ENCODE data around the gene IGDCC3.
"Not testable (repeated sequence)": the region's sequence is repeated elsewhere in the genome, so short reads cannot be mapped to it uniquely, and the experiment has no call there.

Gene IGDCC3

GRCh38 chr15:65401611-65402240, 23.9 kb upstream of the IGDCC3 start:
- no peak overlapping the region for H3K27ac Mint-ChIP-seq (ENCODE audit: low read depth)
- DNase-seq (ENCODE audit: low spot score in 2 of 2) (no peak), ATAC-seq (replicated peaks; ENCODE audit: extremely low read depth, poor library complexity, severe bottlenecking) (no peak)
- H3K4me3 Mint-ChIP-seq: no peak overlapping the region
- no peaks in the 10 kb centered on the region for H3K4me1 Mint-ChIP-seq
- H3K36me3 Mint-ChIP-seq (ENCODE audit: insufficient read depth): peaks cover 1% of the 10 kb centered on the region
- H3K27me3 Mint-ChIP-seq: peaks cover 68% of the 10 kb centered on the region
- no peaks in the 10 kb centered on the region for H3K9me3 Mint-ChIP-seq

GRCh38 chr15:65400760-65401610, 23.2 kb upstream of the IGDCC3 start:
- peak; percentile 58 for ATAC-seq (replicated peaks; ENCODE audit: extremely low read depth, poor library complexity, severe bottlenecking)
- Mint-ChIP-seq H3K27ac (ENCODE audit: low read depth) (no peak overlapping the region), H3K36me3 (ENCODE audit: insufficient read depth) (peaks cover 1% of the 10 kb centered on the region), H3K9me3 (no peaks in the 10 kb centered on the region), H3K4me3 (no peak overlapping the region), H3K4me1 (peaks cover 6% of the 10 kb centered on the region), H3K27me3 (peaks cover 75% of the 10 kb centered on the region)
- DNase-seq (ENCODE audit: low spot score in 2 of 2): no peak

- H3K4me1 Mint-ChIP-seq: peaks cover 6% of the 10 kb centered on the region
- ATAC-seq (replicated peaks; ENCODE audit: extremely low read depth, poor library complexity, severe bottlenecking) (no peak), DNase-seq (ENCODE audit: low spot score in 2 of 2) (no peak)
- H3K27ac Mint-ChIP-seq (ENCODE audit: low read depth): no peak overlapping the region
- H3K36me3 Mint-ChIP-seq (ENCODE audit: insufficient read depth): peaks cover 1% of the 10 kb centered on the region
- H3K4me3 Mint-ChIP-seq: no peak overlapping the region
- H3K27me3 Mint-ChIP-seq: peaks cover 85% of the 10 kb centered on the region
- no peaks in the 10 kb centered on the region for H3K9me3 Mint-ChIP-seq
Measured at GRCh38 chr15:65399997-65400396, 22.2 kb upstream of the IGDCC3 start.

DNA sequence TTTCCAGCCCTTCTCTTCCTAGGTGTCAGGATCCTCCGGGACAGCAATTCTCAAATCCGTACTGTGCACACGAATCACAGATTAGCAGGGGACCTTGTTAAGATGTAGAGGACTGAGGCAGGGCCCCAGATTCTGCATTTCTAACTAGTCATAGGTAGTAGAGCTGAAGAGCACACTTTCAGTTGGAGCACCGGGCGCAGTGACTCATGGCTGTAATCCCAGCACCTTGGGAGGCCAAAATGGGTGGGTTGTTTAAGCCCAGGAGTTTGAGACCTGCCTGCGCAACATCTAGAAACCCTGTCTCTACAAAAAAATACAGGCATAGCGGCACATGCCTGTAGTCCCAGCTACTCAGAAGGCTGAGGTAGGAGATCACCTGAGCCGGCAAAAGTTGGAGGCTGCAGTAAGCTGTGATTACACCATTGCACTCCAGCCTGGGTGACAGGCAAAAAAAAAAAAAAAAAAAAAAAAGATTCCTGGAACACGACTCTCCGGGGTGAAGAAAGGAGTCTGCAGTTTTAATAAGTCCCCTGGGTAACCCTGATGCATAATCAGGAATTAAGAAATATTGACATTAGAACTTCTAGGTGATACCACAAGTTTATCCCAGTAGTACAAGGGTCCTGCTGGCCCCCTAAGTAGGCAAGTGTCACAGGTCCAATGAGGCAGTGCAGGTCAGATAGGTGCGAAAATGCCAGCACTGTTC, 21.4 kb upstream of the IGDCC3 start:
- DNase-seq (ENCODE audit: low spot score in 2 of 2) (no peak), ATAC-seq (replicated peaks; ENCODE audit: extremely low read depth, poor library complexity, severe bottlenecking) (no peak)
- Mint-ChIP-seq H3K36me3 (ENCODE audit: insufficient read depth) (peaks cover 1% of the 10 kb centered on the region), H3K4me1 (peaks cover 6% of the 10 kb centered on the region), H3K27ac (ENCODE audit: low read depth) (no peak overlapping the region), H3K4me3 (no peak overlapping the region), H3K9me3 (no peaks in the 10 kb centered on the region), H3K27me3 (peaks cover 85% of the 10 kb centered on the region)

GRCh38 chr15:65398486-65398885, 20.7 kb upstream of the IGDCC3 start:
- DNase-seq (ENCODE audit: low spot score in 2 of 2): not testable (repeated sequence)

GRCh38 chr15:65396965-65397317, 19.1 kb upstream of the IGDCC3 start:
- H3K27me3 Mint-ChIP-seq: peaks cover 95% of the 10 kb centered on the region
- H3K9me3 Mint-ChIP-seq: no peaks in the 10 kb centered on the region
- ATAC-seq (replicated peaks; ENCODE audit: extremely low read depth, poor library complexity, severe bottlenecking): no peak
- DNase-seq (ENCODE audit: low spot score in 2 of 2): no peak
- peaks cover 1% of the 10 kb centered on the region for H3K36me3 Mint-ChIP-seq (ENCODE audit: insufficient read depth)
- H3K4me1 Mint-ChIP-seq: peaks cover 6% of the 10 kb centered on the region
- H3K4me3 Mint-ChIP-seq: no peak overlapping the region
- H3K27ac Mint-ChIP-seq (ENCODE audit: low read depth): no peak overlapping the region

More at GRCh38 chr15:65398486-65398885, 20.7 kb upstream of the IGDCC3 start:
- H3K27me3 Mint-ChIP-seq: peaks cover 85% of the 10 kb centered on the region
- not testable (repeated sequence) for H3K36me3 Mint-ChIP-seq (ENCODE audit: insufficient read depth); H3K4me3 Mint-ChIP-seq; H3K4me1 Mint-ChIP-seq; H3K9me3 Mint-ChIP-seq; ATAC-seq (replicated peaks; ENCODE audit: extremely low read depth, poor library complexity, severe bottlenecking); H3K27ac Mint-ChIP-seq (ENCODE audit: low read depth)

- DNase-seq (ENCODE audit: low spot score in 2 of 2): no peak
- Mint-ChIP-seq H3K4me3 (no peak overlapping the region), H3K27ac (ENCODE audit: low read depth) (no peak overlapping the region), H3K9me3 (no peaks in the 10 kb centered on the region), H3K36me3 (ENCODE audit: insufficient read depth) (peaks cover 1% of the 10 kb centered on the region), H3K27me3 (peaks cover 97% of the 10 kb centered on the region), H3K4me1 (peaks cover 6% of the 10 kb centered on the region)
- no peak for ATAC-seq (replicated peaks; ENCODE audit: extremely low read depth, poor library complexity, severe bottlenecking)
Measured at GRCh38 chr15:65396283-65396964, 18.6 kb upstream of the IGDCC3 start.

- H3K4me3 Mint-ChIP-seq: no peak overlapping the region
- no peak for ATAC-seq (replicated peaks; ENCODE audit: extremely low read depth, poor library complexity, severe bottlenecking)
Measured at GRCh38 chr15:65395567-65396202, 17.9 kb upstream of the IGDCC3 start.

GRCh38 chr15:65394936-65395335, 17.1 kb upstream of the IGDCC3 start:
- DNase-seq (ENCODE audit: low spot score in 2 of 2): no peak
- peaks cover 1% of the 10 kb centered on the region for H3K36me3 Mint-ChIP-seq (ENCODE audit: insufficient read depth)
- H3K9me3 Mint-ChIP-seq: no peaks in the 10 kb centered on the region
- peaks cover 92% of the 10 kb centered on the region for H3K27me3 Mint-ChIP-seq
- H3K4me1 Mint-ChIP-seq: peaks cover 6% of the 10 kb centered on the region
- no peak overlapping the region for H3K4me3 Mint-ChIP-seq
- no peak overlapping the region for H3K27ac Mint-ChIP-seq (ENCODE audit: low read depth)
- no peak for ATAC-seq (replicated peaks; ENCODE audit: extremely low read depth, poor library complexity, severe bottlenecking)

More at GRCh38 chr15:65395567-65396202, 17.9 kb upstream of the IGDCC3 start:
- no peak for DNase-seq (ENCODE audit: low spot score in 2 of 2)
- Mint-ChIP-seq H3K9me3 (no peaks in the 10 kb centered on the region), H3K27ac (ENCODE audit: low read depth) (no peak overlapping the region), H3K4me1 (peaks cover 6% of the 10 kb centered on the region), H3K27me3 (peaks cover 93% of the 10 kb centered on the region), H3K36me3 (ENCODE audit: insufficient read depth) (peaks cover 1% of the 10 kb centered on the region)

DNA sequence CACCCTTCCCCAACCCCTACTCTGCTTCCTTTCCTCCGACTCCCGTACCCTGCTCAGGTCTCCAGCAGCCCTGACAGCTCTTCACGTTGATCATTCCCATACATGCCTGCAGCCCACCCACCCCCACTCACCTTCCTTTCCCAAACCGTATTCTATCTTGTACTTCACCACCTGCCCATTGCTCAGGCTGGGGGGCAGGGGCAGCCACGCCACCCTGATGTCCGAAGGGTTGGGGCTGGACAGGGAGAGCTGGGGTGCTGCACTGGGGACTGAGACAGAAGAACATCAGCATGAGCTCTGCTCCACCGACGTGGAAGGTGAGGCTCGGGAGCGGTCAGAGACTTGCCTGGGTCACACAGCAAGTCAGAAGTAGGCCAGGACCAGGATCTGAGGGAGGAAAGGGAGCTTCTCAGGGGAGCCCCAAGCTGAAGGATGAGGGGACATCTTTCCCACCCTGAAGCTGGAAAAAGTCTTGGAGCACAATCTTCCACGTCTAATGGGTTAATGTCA, 16.5 kb upstream of the IGDCC3 start:
- Mint-ChIP-seq H3K27ac (ENCODE audit: low read depth) (no peak overlapping the region), H3K4me1 (peaks cover 6% of the 10 kb centered on the region), H3K27me3 (peaks cover 92% of the 10 kb centered on the region), H3K9me3 (no peaks in the 10 kb centered on the region), H3K4me3 (no peak overlapping the region), H3K36me3 (ENCODE audit: insufficient read depth) (peaks cover 1% of the 10 kb centered on the region)
- DNase-seq (ENCODE audit: low spot score in 2 of 2): no peak
- ATAC-seq (replicated peaks; ENCODE audit: extremely low read depth, poor library complexity, severe bottlenecking): no peak

- Mint-ChIP-seq H3K36me3 (ENCODE audit: insufficient read depth) (peaks cover 1% of the 10 kb centered on the region), H3K9me3 (no peaks in the 10 kb centered on the region), H3K4me3 (no peak overlapping the region), H3K27ac (ENCODE audit: low read depth) (no peak overlapping the region), H3K4me1 (peaks cover 6% of the 10 kb centered on the region), H3K27me3 (peaks cover 92% of the 10 kb centered on the region)
- ATAC-seq (replicated peaks; ENCODE audit: extremely low read depth, poor library complexity, severe bottlenecking) (no peak), DNase-seq (ENCODE audit: low spot score in 2 of 2) (no peak)
Measured at GRCh38 chr15:65393557-65393956, 15.8 kb upstream of the IGDCC3 start.

DNA sequence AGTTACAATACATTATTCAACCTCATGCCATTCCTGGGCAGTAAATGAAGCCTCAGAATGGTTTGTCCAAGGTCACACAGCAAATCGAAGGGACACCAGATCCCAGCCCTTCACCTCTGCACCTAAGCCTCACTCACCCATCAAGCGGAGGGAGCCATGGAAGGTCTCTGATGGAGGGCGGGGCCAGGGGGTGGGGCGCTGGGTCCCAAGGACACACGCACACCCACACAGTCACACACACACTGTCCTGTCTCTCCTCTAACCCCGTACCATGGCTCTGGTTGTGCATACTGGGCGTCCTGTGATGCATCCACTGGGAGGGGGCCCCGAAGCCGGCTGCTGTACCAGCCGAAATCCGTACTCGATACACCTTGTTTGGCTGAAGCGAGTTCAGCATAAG, 15.3 kb upstream of the IGDCC3 start:
- Mint-ChIP-seq H3K36me3 (ENCODE audit: insufficient read depth) (peaks cover 1% of the 10 kb centered on the region), H3K4me1 (peaks cover 6% of the 10 kb centered on the region), H3K27ac (ENCODE audit: low read depth) (no peak overlapping the region), H3K4me3 (no peak overlapping the region), H3K9me3 (no peaks in the 10 kb centered on the region), H3K27me3 (peaks cover 91% of the 10 kb centered on the region)
- no peak for ATAC-seq (replicated peaks; ENCODE audit: extremely low read depth, poor library complexity, severe bottlenecking)
- no peak for DNase-seq (ENCODE audit: low spot score in 2 of 2)
